ENCODE measurements around the gene SDF4. TPM values are rescaled to one million over a fixed set of nuclear protein-coding genes. Genes with fewer than 3 reads are reported as not detected.
A peak's percentile ranks its signal among the peaks of the same experiment; 100 is the strongest.

The SDF4 gene
- total RNA-seq, 1 donor from 2014 or later = 175 TPM

DNA sequence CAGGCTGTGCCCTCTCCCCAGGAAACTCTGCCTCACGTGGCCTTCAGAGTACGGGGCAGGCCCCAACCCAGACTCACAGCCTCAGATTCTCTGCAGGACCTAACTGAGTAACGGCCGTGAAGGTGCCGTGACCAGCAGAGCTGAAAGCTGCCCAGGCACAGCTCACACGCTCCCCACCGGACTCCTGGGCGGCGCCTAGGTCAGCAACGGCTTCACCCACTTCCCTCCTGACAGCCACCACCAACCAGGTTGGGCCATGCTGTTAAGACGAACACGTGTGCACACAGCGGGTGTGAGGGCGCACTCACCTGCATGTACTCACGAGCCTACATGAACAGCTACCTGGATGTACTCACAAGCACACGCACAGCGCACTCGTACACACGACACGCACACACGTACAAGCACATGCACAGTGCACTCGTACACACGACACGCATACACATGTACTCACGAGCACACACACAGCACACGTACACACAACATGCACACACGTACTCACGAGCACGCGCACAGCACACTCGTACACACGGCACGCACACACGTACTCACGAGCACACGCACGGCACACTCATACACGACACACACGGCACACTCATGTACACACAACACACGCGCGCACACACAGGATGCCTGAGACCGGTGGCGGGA is 9.1 kb downstream of the SDF4 start:
- Histone ChIP-seq H2AFZ (ENCODE audit: low read depth, low read length) (no peak overlapping the region), H3K36me3 (ENCODE audit: insufficient read depth, low read length) (peaks cover 6% of the 10 kb centered on the region), H3K9ac (ENCODE audit: low read length) (no peak overlapping the region), H3K27me3 (ENCODE audit: insufficient read depth, low read length) (no peaks in the 10 kb centered on the region), H3K4me2 (ENCODE audit: low read length) (no peak overlapping the region), H3K4me3 (ENCODE audit: insufficient read depth, low read depth, low read length) (no peak overlapping the region), H4K20me1 (ENCODE audit: insufficient read depth, low read length) (peaks cover 52% of the 10 kb centered on the region), H3K79me2 (ENCODE audit: insufficient read depth, low read length) (peaks cover 47% of the 10 kb centered on the region), H3K9me3 (ENCODE audit: insufficient read depth, low read depth, low read length) (no peaks in the 10 kb centered on the region), H3K27ac (ENCODE audit: low read depth, low read length) (no peak overlapping the region), H3K4me1 (ENCODE audit: insufficient read depth, low read length) (no peaks in the 10 kb centered on the region)
- H3K27me3 Mint-ChIP-seq (ENCODE audit: low read depth, unreplicated experiment) = no peaks in the 10 kb centered on the region
- FAIRE-seq (no peak), DNase-seq (ENCODE audit: low read depth) (no peak)
- H3K4me1 Mint-ChIP-seq (ENCODE audit: low read depth, unreplicated experiment) = no peaks in the 10 kb centered on the region
- H3K27ac Mint-ChIP-seq (ENCODE audit: unreplicated experiment) = no peak overlapping the region
- H3K4me3 Mint-ChIP-seq (ENCODE audit: unreplicated experiment) = peak overlapping the region; percentile 35
- TF ChIP-seq CTCF (IDR thresholded peaks at IDR 0.05; ENCODE audit: insufficient read depth, low read depth, low read length) (no peak), EZH2 (IDR thresholded peaks at IDR 0.05; ENCODE audit: insufficient read depth, low read length) (no peak)
- no peaks in the 10 kb centered on the region for H3K9me3 Mint-ChIP-seq (ENCODE audit: unreplicated experiment)
- H3K36me3 Mint-ChIP-seq (ENCODE audit: low read depth, unreplicated experiment) = peaks cover 15% of the 10 kb centered on the region

DNA sequence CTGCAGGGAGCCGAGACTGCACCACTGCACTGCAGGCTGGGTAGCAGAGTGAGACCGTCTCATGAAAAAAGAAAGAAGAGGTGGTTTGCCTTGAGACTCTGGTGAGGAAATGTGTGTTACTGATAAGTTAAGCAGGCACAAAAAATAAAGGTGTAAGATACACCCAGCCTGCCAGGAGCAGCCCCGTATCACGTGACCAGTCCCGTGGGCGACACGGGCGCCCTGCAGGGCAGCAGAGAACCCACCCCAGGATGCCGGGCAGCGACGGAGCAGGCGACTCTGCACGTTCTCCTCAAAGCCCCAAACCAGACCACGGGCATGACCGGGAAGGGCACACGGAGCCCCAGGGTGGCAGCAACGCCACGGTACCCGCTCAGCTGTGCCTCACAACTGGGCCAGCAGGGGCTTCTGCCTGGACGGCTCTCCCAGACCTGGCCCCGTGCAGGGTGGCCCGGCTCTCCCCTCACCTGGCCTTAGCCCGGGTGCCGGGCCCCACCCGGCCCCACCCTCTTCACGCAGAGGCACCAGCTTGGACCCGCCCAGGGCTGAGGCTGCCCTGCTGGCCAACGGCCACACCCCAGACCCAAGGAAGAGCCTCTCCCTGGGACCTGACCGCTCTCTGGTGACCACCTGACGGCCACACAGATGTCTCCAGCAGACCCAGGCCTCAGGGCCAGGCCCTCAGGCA is 9.8 kb downstream of the SDF4 start:
- no peaks in the 10 kb centered on the region for H3K4me1 Mint-ChIP-seq (ENCODE audit: low read depth, unreplicated experiment)
- no peaks in the 10 kb centered on the region for H3K4me1 ChIP-seq (ENCODE audit: insufficient read depth, low read length)
- no peaks in the 10 kb centered on the region for H3K9me3 ChIP-seq (ENCODE audit: insufficient read depth, low read depth, low read length)
- no peak overlapping the region for H2AFZ ChIP-seq (ENCODE audit: low read depth, low read length)
- H3K9ac ChIP-seq (ENCODE audit: low read length) = no peak overlapping the region
- no peak overlapping the region for H3K4me3 Mint-ChIP-seq (ENCODE audit: unreplicated experiment)
- H3K27ac ChIP-seq (ENCODE audit: low read depth, low read length) = no peak overlapping the region
- H3K36me3 Mint-ChIP-seq (ENCODE audit: low read depth, unreplicated experiment) = peaks cover 15% of the 10 kb centered on the region
- H3K4me2 ChIP-seq (ENCODE audit: low read length) = no peak overlapping the region
- H3K4me3 ChIP-seq (ENCODE audit: insufficient read depth, low read depth, low read length) = no peak overlapping the region
- no peak for DNase-seq (ENCODE audit: low read depth)
- H3K27me3 ChIP-seq (ENCODE audit: insufficient read depth, low read length) = no peaks in the 10 kb centered on the region
- no peaks in the 10 kb centered on the region for H3K9me3 Mint-ChIP-seq (ENCODE audit: unreplicated experiment)
- FAIRE-seq = no peak
- H3K36me3 ChIP-seq (ENCODE audit: insufficient read depth, low read length) = peaks cover 6% of the 10 kb centered on the region
- peaks cover 42% of the 10 kb centered on the region for H3K79me2 ChIP-seq (ENCODE audit: insufficient read depth, low read length)
- no peaks in the 10 kb centered on the region for H3K27me3 Mint-ChIP-seq (ENCODE audit: low read depth, unreplicated experiment)
- no peak overlapping the region for H3K27ac Mint-ChIP-seq (ENCODE audit: unreplicated experiment)
- TF ChIP-seq EZH2 (IDR thresholded peaks at IDR 0.05; ENCODE audit: insufficient read depth, low read length) (no peak), CTCF (IDR thresholded peaks at IDR 0.05; ENCODE audit: insufficient read depth, low read depth, low read length) (no peak)
- peaks cover 52% of the 10 kb centered on the region for H4K20me1 ChIP-seq (ENCODE audit: insufficient read depth, low read length)

DNA sequence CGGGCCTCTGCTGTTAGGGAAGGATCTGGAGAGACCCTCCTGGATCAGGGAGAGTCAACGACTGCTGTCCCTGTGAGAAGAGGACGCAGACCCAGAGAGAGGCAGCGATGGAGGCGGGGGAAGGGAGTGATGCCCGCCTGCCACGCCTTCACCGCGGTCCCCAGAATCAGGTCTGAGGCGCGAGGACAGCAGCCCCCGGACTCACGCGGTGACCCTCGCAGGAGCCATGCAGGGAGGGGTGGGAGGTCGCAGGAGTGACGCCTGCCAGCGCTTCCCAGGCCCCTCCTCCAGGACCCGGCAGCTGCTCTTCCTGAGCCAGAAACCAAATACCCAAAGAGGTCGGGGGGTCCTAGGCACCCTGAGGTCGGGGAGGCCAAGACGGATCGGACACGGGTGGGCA is 11.6 kb downstream of the SDF4 start:
- H3K36me3 ChIP-seq (ENCODE audit: insufficient read depth, low read length) = peaks cover 6% of the 10 kb centered on the region
- no peak overlapping the region for H3K27ac ChIP-seq (ENCODE audit: low read depth, low read length)
- peaks cover 14% of the 10 kb centered on the region for H3K36me3 Mint-ChIP-seq (ENCODE audit: low read depth, unreplicated experiment)
- no peak overlapping the region for H2AFZ ChIP-seq (ENCODE audit: low read depth, low read length)
- no peak overlapping the region for H3K4me2 ChIP-seq (ENCODE audit: low read length)
- peaks cover 23% of the 10 kb centered on the region for H3K79me2 ChIP-seq (ENCODE audit: insufficient read depth, low read length)
- no peaks in the 10 kb centered on the region for H3K4me1 Mint-ChIP-seq (ENCODE audit: low read depth, unreplicated experiment)
- TF ChIP-seq CTCF (IDR thresholded peaks at IDR 0.05; ENCODE audit: insufficient read depth, low read depth, low read length) (no peak), EZH2 (IDR thresholded peaks at IDR 0.05; ENCODE audit: insufficient read depth, low read length) (no peak)
- H3K9ac ChIP-seq (ENCODE audit: low read length) = no peak overlapping the region
- H3K4me1 ChIP-seq (ENCODE audit: insufficient read depth, low read length) = no peaks in the 10 kb centered on the region
- peaks cover 45% of the 10 kb centered on the region for H4K20me1 ChIP-seq (ENCODE audit: insufficient read depth, low read length)
- no peak for FAIRE-seq
- no peak overlapping the region for H3K4me3 Mint-ChIP-seq (ENCODE audit: unreplicated experiment)
- H3K27me3 Mint-ChIP-seq (ENCODE audit: low read depth, unreplicated experiment) = no peaks in the 10 kb centered on the region
- no peak overlapping the region for H3K27ac Mint-ChIP-seq (ENCODE audit: unreplicated experiment)
- DNase-seq (ENCODE audit: low read depth) = no peak
- no peaks in the 10 kb centered on the region for H3K9me3 ChIP-seq (ENCODE audit: insufficient read depth, low read depth, low read length)
- no peaks in the 10 kb centered on the region for H3K27me3 ChIP-seq (ENCODE audit: insufficient read depth, low read length)
- H3K9me3 Mint-ChIP-seq (ENCODE audit: unreplicated experiment) = no peaks in the 10 kb centered on the region
- no peak overlapping the region for H3K4me3 ChIP-seq (ENCODE audit: insufficient read depth, low read depth, low read length)

Measured in astrocyte (in vitro differentiated cells and primary cell).